Stimulated activated CD8-positive, alpha-beta memory T cell treated with anti-CD3 and anti-CD28 coated beads, Interleukin-4, amount 100 ng/mL, for 1 hour (primary cell): ENCODE results near the gene NAP1L1.

Experiments
- DNase-seq, 2 donors: peaks; one replicate each; pipeline ENCODE4 v3.0.0-alpha.2; 2020; ENCODE audit warnings: low read depth in 2 of 2, low spot score in 1 of 2

NAP1L1 gene

DNA sequence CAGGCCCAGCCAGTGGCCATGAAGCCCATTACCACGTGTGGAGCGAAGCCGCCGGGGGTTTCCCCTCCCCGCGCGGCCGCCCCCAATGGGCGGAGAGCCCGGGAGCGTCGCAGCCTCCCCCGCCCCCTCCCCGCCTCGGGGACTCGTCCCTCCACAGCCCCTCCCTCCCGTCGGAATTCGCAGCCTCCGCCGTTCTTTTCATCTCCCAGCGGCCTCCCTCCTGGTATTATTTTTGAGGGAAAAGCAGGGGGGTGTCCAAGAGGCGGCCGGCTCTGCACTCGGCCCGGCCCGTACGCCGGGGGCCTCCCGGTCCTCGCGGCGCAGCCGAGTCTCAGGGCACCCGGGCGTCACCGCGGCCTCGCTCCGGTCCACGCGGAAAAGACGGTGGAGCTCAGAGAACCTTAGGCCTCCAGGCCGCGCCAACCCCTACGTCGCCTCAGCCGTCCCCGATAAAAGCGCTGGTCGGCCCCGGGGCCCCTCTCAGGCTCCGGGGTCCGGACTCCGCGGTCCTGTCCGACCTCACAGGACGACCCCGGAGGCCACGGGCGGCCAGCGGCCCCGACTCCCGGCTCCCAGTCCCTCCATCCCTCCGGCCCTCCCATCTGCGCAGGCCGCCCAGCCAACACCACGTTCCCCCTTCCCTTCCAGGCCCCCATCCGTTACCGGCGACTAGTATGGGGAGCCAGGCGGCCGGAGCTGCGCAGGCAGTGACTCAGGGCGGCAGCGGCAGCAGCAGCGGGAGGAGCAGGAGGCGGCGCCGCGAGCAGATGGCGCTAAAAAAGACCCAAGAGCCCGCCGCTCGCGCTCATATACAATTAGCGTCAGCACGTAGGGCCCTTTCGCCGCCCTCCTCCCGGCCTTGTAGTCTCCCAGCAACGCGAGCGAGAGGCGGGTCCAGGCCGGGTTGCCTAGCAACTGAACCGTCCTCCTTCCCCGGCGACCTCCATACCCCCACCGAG, at the start of gene NAP1L1:
Gene NAP1L1, minus strand, starts transcription at position 782 of the 959 bp plus-strand sequence. CDS start 10,466 bp downstream, outside the sequence.
- peak; percentile 94 to 95 for DNase-seq

DNA sequence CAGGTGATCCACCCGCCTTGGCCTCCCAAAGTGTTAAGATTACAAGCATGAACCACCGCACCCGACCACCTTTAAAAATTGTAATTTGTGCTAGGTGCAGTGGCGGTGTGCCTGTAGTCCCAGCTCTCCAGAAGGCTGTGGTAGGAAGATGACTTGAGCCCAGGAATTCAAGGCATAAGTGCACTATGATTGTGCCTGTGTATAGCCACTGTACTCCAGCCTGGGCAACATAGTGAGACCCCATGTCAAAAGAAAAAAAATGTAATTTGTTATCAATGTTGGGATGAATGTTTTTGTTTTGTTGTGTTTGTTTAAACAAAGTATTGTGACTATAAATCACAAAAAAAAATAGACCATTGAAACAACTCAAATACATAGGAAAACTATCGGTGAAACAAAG, 43.1 kb upstream of the NAP1L1 start:
- no peak for DNase-seq

DNA sequence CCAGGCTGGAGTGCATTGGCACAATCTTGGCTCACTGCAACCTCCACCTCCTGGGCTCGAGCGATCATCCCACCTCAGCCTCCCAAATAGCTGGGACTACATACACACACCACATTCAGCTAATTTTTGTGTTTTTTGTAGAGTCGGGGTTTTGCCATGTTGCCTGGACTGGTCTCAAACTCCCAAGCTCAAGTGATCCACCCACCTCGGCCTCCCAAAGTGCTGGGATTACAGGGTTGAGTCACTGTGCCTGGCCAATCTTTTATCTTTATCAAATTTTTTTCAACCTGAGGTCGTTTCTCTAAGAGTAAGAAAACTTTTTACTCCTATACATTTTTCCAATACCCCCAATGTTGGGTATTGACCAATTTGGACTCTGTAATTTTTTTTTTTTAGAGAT, 40.0 kb upstream of the NAP1L1 start:
- DNase-seq, result no peak

GRCh38 chr12:76123259-76124212, 39.1 kb upstream of the NAP1L1 start:
- DNase-seq, result no peak

GRCh38 chr12:76119887-76120286, 35.4 kb upstream of the NAP1L1 start:
- no peak for DNase-seq

GRCh38 chr12:76117751-76118150, 33.3 kb upstream of the NAP1L1 start:
- no peak for DNase-seq

- no peak for DNase-seq
Measured at GRCh38 chr12:76117067-76117691, 32.7 kb upstream of the NAP1L1 start.

DNA sequence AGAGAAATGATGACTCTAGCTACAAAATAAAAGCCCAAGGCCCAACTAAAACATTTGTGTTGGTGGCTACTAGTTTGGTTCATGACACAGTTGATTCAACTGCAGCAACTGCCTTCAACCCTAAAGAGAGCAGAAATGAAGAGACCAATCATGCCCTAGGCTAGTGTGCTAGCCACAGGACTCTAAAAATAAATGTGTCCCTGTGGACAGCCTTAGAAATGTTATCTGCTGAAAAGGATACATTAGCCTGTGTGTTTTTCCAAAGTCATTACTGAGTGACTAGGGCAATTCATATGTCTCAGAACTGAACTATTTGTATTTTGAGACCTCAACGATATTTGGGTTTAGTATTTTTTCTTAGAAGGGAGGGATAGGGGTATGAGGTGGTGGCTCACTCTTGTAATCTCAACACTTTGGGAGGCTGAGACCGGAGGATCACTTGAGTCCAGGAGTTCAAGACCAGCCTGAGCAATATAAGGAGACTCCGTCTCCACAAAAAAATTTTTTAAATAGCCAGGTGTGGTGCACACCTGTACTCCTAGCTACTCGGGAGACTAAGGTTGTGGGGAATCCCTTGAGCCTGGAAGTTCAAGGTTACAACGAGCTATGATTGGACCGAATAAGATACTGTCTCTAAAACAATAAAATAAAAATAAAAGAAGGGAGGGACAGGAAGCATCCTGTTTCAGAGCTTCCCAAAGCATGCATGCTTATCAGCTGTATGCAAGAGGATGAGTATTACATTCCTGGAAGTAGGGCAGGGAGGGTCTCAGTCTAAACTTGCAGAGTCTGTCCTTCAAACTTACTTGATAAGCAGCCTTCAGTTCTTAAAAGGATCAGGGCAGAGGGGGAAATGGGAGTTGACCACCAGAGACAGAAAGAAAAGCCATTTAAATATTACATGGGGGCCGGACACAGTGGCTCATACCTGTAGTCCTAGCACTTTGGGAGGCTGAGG, 29.6 kb upstream of the NAP1L1 start:
- no peak for DNase-seq

GRCh38 chr12:76111209-76111749, 26.8 kb upstream of the NAP1L1 start:
- DNase-seq, result no peak

- no peak for DNase-seq
Measured at GRCh38 chr12:76109879-76110278, 25.4 kb upstream of the NAP1L1 start.

DNA sequence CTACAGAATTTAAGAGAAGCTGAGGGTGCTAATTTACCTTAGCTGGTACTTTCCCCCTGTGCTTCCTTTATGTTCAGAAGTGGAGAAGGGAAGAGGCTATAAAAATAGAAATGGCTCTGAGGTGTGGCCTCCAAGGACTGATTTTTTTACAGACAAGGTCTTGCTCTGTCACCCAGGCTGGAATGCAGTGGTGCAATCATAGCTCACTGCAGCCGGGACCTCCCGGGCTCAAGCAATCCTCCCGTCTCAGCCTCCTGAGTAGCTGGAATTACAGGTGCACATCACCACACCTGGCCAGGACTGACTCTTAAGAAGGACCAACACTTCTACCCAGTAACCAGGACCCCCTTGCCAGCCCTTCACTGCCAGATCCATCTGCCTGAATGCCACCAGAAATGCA, 23.9 kb upstream of the NAP1L1 start:
- no peak for DNase-seq

DNA sequence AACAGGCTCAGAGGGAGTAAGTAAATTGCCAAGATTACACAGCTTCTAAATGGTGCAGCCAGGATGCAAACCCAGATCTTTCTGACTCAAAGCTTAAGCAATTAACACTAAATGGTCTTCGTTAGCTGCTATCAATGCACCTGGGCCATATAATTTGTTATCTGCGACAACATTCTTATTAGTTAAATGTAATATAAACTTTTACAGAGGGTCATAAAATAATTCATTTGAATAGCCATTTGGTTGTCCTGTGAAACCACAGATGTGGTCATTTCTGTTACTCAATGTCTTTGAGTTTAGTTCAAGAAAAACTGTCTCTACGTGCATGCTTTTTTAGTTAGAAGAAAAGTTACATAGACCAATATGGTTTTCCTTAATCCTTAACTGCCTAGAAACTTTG, 22.1 kb upstream of the NAP1L1 start:
- no peak for DNase-seq

DNA sequence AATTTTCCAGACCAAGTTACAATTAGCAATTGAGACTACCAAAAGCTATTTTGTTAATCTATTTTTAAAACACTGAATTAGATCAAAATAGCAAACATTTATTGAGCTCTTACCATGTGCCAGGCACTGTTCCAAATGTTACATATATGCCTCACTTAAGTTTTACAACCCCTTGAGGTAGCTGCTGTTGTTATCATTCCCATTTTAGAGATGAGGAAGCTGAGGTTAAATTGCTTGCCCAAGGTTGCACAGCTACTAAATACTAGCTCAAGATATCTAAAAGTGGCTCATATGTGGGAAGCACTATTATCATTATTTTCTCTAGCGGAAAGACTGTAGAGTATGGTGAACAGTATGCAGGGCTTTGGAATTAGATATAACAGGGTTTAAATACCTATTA, 19.5 kb upstream of the NAP1L1 start:
- DNase-seq, result no peak

GRCh38 chr12:76101739-76102385, 17.4 kb upstream of the NAP1L1 start:
- DNase-seq, result no peak

DNA sequence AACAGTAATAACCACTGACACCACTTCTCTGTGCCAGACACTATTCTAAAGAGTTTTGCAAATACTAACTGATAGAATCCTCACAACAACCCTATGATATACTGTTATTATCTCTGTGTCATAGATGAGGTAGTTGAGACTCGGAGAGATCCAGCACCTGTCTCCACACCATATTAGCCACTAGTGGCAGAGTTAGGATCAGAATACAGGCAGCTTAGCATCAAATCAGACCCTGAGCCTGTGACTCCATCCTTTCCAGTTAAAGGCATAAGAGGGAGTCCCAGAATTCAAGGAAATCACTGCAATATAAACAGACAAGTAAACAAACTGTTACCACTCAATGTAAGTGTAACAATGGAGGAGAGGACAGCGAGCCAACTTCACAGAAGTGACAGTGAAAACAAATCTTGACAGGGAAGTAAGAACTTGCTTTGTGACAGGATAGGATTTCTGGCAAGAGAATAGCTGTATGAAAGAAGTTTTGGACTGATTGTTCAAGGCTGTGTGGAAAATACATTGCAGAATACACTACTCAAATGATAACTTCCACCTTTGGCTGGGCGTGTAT, 11.7 kb upstream of the NAP1L1 start:
- no peak for DNase-seq

DNA sequence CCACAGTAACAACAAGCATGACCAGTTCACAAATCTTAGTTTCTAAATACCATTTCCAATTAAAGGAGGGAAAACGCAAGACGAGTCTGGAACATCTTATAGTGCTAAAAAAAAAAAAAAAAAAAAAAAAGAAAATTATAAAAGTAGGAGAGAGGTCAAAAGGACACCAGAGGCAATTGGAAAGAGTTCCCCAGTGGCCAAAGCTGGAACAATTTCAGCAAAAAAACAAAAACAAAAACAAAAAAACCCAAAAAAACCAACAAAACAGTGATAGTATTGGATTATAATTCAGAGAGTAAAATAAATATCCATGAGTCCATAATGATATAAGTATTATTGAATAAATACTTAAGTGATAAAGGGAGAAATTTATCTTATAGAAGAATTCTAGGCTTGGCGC, 10.3 kb upstream of the NAP1L1 start:
- no peak for DNase-seq

DNA sequence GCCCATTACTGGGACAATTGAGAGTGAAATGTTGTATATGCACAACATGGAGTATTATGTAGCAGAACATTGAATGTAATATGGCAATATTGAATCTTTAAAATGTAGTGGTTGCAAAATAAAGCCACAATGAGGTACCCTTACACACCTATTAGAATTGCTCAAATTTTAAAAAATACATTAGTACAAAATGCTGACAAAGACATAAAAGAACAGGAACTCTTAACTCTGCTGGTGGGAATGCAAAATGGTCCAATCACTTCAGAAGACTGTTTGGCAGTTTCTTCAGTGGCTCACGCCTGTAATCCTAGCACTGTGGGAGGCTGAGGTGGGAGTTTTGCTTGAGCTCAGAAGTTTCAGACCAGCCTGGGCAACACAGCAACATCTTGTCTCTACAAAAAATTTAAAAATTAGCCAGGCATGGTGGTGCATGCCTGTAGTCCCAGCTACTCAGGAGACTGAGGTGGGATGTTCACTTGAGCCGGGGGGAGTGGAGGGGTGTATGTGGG, 6.8 kb upstream of the NAP1L1 start:
- no peak for DNase-seq

DNA sequence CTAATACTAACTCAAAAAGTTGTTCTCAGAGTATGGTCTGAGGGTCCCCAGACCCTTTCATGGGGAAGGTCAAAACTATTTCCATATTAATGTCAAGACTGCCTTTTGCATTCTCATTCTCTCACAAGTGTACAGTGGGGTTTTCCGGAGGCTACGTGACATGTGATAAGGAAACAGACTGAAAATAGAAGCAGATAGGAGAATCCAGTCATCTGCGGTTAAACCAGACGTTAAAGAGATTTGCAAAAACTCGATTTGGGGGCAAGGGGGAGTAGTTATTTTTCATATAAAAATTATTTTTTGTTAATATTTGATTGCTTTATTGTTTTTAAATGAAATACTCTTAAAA, 1.0 kb upstream of the NAP1L1 start:
- DNase-seq, result no peak
